ENCODE measurements around the gene HSPB2.

DNA sequence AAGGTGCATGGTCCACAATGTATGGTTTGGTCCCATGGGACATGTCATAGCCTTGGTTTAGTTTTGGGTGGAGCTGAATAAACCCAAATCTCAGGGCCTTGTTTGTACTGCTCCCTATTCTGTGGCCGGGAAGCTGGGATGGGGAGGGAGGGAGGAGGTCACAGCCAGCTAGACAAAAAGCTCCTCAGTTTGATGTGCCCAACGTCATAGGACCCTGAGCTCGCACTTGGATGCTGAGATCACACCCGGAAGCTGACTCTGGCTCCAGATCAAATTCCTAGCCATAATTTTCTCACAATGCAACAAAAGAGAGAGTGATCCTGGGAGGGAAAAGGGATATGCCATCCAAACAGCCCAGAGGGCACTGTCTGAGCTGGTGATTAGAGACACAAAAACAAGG lies 1.5 kb downstream of the HSPB2 start:
- TF ChIP-seq, protein P1, sequence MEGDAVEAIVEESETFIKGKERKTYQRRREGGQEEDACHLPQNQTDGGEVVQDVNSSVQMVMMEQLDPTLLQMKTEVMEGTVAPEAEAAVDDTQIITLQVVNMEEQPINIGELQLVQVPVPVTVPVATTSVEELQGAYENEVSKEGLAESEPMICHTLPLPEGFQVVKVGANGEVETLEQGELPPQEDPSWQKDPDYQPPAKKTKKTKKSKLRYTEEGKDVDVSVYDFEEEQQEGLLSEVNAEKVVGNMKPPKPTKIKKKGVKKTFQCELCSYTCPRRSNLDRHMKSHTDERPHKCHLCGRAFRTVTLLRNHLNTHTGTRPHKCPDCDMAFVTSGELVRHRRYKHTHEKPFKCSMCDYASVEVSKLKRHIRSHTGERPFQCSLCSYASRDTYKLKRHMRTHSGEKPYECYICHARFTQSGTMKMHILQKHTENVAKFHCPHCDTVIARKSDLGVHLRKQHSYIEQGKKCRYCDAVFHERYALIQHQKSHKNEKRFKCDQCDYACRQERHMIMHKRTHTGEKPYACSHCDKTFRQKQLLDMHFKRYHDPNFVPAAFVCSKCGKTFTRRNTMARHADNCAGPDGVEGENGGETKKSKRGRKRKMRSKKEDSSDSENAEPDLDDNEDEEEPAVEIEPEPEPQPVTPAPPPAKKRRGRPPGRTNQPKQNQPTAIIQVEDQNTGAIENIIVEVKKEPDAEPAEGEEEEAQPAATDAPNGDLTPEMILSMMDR (IDR thresholded peaks at IDR 0.05) = no peak
- TF ChIP-seq EZH2 (IDR thresholded peaks at IDR 0.05; ENCODE audit: borderline replicate concordance, insufficient read depth, low read depth, low read length, poor library complexity, severe bottlenecking) = no peak
